ENCODE data around the gene IFT57.
"Not testable (repeated sequence)": the region's sequence is repeated elsewhere in the genome, so short reads cannot be mapped to it uniquely, and the experiment has no call there.

IFT57 gene

GRCh38 chr3:108221911-108222852 lies at the start of gene IFT57:
IFT57 (minus strand) TSS chr3:108222424; CDS start chr3:108222322, 102 bp downstream.
- DNase-seq (ENCODE audit: low read depth in 2 of 2), result peak; percentile 91

- DNase-seq (ENCODE audit: low read depth in 2 of 2), result no peak
Measured at GRCh38 chr3:108271626-108272025, 49.4 kb upstream of the IFT57 start.

- not testable (repeated sequence) for DNase-seq (ENCODE audit: low read depth in 2 of 2)
Measured at GRCh38 chr3:108268235-108268634, 46.0 kb upstream of the IFT57 start.

GRCh38 chr3:108264534-108265298 lies 42.5 kb upstream of the IFT57 start:
- DNase-seq (ENCODE audit: low read depth in 2 of 2), result not testable (repeated sequence)

GRCh38 chr3:108255131-108255530 lies 32.9 kb upstream of the IFT57 start:
- DNase-seq (ENCODE audit: low read depth in 2 of 2), result no peak

- DNase-seq (ENCODE audit: low read depth in 2 of 2), result no peak
Measured at GRCh38 chr3:108251844-108252243, 29.6 kb upstream of the IFT57 start.

- no peak for DNase-seq (ENCODE audit: low read depth in 2 of 2)
Measured at GRCh38 chr3:108251265-108251664, 29.0 kb upstream of the IFT57 start.

- no peak for DNase-seq (ENCODE audit: low read depth in 2 of 2)
Measured at GRCh38 chr3:108250626-108251025, 28.4 kb upstream of the IFT57 start.

- no peak for DNase-seq (ENCODE audit: low read depth in 2 of 2)
Measured at GRCh38 chr3:108243243-108243642, 21.0 kb upstream of the IFT57 start.

- DNase-seq (ENCODE audit: low read depth in 2 of 2), result no peak
Measured at GRCh38 chr3:108242776-108243175, 20.6 kb upstream of the IFT57 start.

- no peak for DNase-seq (ENCODE audit: low read depth in 2 of 2)
Measured at GRCh38 chr3:108241721-108242120, 19.5 kb upstream of the IFT57 start.

- no peak for DNase-seq (ENCODE audit: low read depth in 2 of 2)
Measured at GRCh38 chr3:108241146-108241545, 18.9 kb upstream of the IFT57 start.

- DNase-seq (ENCODE audit: low read depth in 2 of 2), result no peak
Measured at GRCh38 chr3:108239082-108239481, 16.9 kb upstream of the IFT57 start.

- no peak for DNase-seq (ENCODE audit: low read depth in 2 of 2)
Measured at GRCh38 chr3:108235290-108235689, 13.1 kb upstream of the IFT57 start.

- no peak for DNase-seq (ENCODE audit: low read depth in 2 of 2)
Measured at GRCh38 chr3:108234387-108234957, 12.2 kb upstream of the IFT57 start.

- DNase-seq (ENCODE audit: low read depth in 2 of 2), result no peak
Measured at GRCh38 chr3:108228286-108228685, 6.1 kb upstream of the IFT57 start.

- DNase-seq (ENCODE audit: low read depth in 2 of 2), result no peak
Measured at GRCh38 chr3:108227131-108227530, 4.9 kb upstream of the IFT57 start.

- no peak for DNase-seq (ENCODE audit: low read depth in 2 of 2)
Measured at GRCh38 chr3:108225221-108225620, 3.0 kb upstream of the IFT57 start.

GRCh38 chr3:108223928-108224327 lies 1.7 kb upstream of the IFT57 start:
- no peak for DNase-seq (ENCODE audit: low read depth in 2 of 2)

- DNase-seq (ENCODE audit: low read depth in 2 of 2), result no peak
Measured at GRCh38 chr3:108222853-108223565, 785 bp upstream of the IFT57 start.

GRCh38 chr3:108221393-108221792 lies 831 bp downstream of the IFT57 start:
- no peak for DNase-seq (ENCODE audit: low read depth in 2 of 2)

GRCh38 chr3:108219336-108219735 lies 2.9 kb downstream of the IFT57 start:
- DNase-seq (ENCODE audit: low read depth in 2 of 2), result no peak

Measured in stimulated activated CD8-positive, alpha-beta memory T cell treated with anti-CD3 and anti-CD28 coated beads, Interleukin-2, amount 100 ng/mL, for 1 hour (primary cell).